GM21737 (cell line): Measurements from ENCODE around the gene ITPKA.

Experiments
- ATAC-seq: cut with Tn5 transposase; IDR thresholded peaks from one replicate; pipeline ENCODE4 v1.9.1; 2021; ENCODE audit warnings: mild to moderate bottlenecking, moderate library complexity; ENCODE audit not compliant: unreplicated experiment

Gene ITPKA

GRCh38 chr15:41489641-41490040 lies 4.0 kb upstream of the ITPKA start:
- ATAC-seq: no peak

DNA sequence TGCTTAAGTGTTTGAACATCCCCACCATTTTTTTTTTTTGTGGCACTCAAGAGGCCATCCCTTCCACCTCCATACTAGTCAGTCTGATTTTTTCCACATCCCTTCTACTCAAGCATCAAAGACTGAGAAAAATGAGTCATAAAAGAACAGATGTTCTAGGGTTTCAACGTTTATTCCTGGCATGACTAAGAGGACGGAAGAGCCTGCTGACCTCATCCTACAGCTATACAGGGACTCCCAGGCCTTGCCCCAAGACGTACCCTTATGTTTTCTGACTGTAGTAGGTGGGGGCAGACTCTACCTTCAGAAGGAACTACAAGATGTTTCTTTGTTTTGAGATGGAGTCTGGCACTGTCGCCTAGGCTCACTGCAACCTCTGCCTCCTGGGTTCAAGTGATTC lies 3.3 kb upstream of the ITPKA start:
- no peak for ATAC-seq

- no peak for ATAC-seq
These were observed 1.8 kb upstream of the ITPKA start for GRCh38 chr15:41491889-41492288.

- no peak for ATAC-seq
These were observed 973 bp upstream of the ITPKA start for GRCh38 chr15:41492597-41493204.

DNA sequence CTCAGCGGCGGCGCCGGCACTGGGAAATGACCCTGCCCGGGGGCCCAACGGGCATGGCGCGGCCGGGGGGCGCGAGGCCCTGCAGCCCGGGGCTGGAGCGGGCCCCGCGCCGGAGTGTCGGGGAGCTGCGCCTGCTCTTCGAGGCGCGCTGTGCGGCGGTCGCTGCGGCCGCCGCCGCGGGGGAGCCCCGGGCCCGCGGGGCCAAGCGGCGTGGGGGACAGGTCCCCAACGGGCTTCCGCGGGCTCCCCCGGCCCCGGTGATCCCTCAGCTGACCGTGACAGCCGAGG lies 172 bp downstream of the ITPKA start:
- no peak for ATAC-seq

- peak; percentile 16 for ATAC-seq
These were observed 682 bp downstream of the ITPKA start for GRCh38 chr15:41494190-41494921.

GRCh38 chr15:41494922-41495735 lies 1.5 kb downstream of the ITPKA start:
- ATAC-seq: no peak

GRCh38 chr15:41495736-41496599 lies 2.3 kb downstream of the ITPKA start:
- no peak for ATAC-seq

DNA sequence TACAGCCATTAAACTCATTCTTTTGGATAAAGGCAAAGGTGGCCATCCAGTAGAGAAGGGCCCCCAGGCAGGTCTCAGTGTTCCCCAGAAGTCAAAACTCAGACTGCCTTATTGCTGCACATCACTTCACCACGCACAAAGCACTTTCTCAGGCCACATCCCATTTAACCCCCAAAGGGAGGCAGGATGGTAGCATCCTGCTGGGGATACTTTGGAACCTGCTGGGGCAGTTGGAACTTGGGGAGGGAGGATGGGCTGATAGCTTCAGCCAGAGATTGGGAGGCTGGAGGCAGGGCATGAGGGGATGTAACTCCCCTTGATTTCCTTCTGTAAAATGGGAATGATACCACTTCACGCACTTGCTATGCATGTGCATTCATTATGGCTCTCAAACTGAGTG lies 5.0 kb downstream of the ITPKA start:
- ATAC-seq: no peak

DNA sequence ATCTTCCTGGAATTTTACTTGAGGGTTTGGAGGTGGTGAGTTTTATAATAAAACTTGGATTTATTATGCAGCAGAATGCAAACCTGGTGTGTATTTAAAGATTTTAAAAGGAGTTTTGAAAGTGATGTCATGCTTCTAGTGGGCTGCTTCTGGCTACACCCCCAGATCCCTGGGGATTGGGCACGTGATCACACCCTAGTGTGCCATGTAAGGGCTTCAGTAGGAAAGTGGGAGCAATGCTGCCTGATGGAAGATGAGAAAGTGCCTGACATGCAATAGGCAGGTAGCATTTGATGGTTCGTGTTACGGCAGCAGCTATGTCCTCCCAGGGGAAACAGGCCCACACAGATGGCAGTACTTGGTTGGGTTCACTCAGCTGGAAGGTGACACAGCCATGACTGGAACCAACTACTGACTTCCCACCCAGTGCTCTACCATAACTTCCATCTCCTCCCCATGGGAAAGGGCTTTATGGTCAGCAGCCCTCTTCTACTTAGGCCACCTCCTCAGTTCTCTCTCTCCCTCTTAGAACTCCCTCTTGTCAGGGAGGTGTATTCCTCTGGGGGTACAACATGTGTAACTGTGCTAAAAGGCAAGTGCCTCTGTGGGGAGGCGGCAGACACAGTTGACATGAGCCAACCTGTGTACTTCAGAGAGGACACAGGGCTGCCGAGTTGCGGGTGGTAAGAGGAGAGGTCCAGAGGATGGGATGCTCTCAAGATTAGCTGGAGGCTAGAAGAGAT lies 5.6 kb downstream of the ITPKA start:
- no peak for ATAC-seq

DNA sequence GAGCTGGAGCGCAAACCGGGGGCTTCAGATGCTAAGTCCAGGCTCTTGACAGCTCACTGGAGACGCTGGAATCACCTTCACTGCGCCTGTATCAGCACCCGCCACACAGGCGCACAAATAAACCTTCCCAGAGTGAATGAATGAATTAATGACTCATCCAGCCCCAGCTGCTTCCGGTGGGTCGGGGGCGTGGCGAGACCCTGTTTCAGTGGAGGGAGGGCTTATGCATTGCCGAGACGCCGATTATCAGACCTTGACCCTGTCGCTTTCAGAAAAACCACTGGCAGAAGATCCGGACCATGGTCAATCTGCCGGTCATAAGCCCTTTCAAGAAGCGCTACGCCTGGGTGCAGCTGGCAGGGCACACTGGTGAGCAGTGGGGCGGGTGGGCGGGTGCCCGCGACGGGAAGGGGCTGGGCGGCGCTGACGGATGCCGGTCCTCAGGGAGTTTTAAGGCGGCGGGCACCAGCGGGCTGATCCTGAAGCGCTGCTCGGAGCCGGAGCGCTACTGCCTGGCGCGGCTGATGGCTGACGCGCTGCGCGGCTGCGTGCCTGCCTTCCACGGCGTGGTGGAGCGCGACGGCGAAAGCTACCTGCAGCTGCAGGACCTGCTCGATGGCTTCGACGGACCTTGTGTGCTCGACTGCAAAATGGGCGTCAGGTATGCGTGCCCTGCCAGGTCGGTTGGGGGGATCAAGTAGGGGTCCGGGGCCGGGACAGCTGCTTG lies 7.7 kb downstream of the ITPKA start:
- ATAC-seq: no peak

- ATAC-seq: no peak
These were observed 8.5 kb downstream of the ITPKA start for GRCh38 chr15:41501931-41502794.

- no peak for ATAC-seq
These were observed 9.4 kb downstream of the ITPKA start for GRCh38 chr15:41502795-41503668.

- ATAC-seq: no peak
These were observed 10.0 kb downstream of the ITPKA start for GRCh38 chr15:41503669-41504010.

- ATAC-seq: no peak
These were observed 11.2 kb downstream of the ITPKA start for GRCh38 chr15:41504751-41505492.

GRCh38 chr15:41505776-41506175 lies 12.1 kb downstream of the ITPKA start:
- ATAC-seq: no peak

DNA sequence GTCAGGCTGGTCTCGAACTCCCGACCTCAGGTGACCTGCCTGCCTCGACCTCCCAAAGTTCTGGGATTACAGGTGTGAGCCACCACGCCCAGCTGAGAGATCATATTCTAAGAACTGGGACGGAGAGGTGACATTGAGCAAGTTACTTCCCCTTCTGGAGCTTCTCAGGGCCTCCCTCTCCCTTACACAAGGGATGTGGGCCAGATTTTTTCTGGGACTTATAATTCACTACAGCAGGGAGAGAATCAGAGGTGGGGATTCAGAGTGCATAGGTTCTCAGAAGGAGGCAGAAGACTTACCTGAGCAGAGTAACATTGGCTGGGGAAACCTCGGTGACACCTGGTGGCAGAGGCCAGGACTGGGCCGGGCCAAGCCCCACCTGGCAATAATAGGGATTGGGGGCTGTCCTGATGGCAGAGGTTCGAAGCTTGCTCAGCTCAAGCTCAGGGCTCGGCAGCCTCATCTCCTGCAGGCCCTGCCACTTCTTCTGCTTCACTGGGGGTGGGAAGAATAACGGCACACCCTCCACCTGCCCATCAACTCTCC lies 13.2 kb downstream of the ITPKA start:
- ATAC-seq: no peak
